PC-3 (cell line): ENCODE results near the gene PCBP2.

Experiments used
- CTCF ChIP-seq: fragments of 300-600 bp; sonication (generic); conservative IDR thresholded peaks from 2 replicates; pipeline ENCODE4 v1.5.1; 2017; ENCODE audit warnings: antibody characterized with exemption, low read depth, mild to moderate bottlenecking, low read length
- EZH2phosphoT487 ChIP-seq: fragments of 300-600 bp; sonication (generic); IDR thresholded peaks from 2 replicates; pipeline ENCODE4 v1.6.1; 2018; ENCODE audit warnings: mild to moderate bottlenecking, antibody characterized with exemption, low read length, borderline replicate concordance

GRCh38 chr12:53492830-53493609 is 41.1 kb downstream of the PCBP2 start:
- TF ChIP-seq CTCF (no peak), EZH2phosphoT487 (no peak)
